HG03354 (cell line): ENCODE data around the gene G6PC2.
A peak's percentile ranks its signal among the peaks of the same experiment; 100 is the strongest.
"Not testable (repeated sequence)": the region's sequence is repeated elsewhere in the genome, so short reads cannot be mapped to it uniquely, and the experiment has no call there.

Source experiments
- ATAC-seq: cut with Tn5 transposase; IDR thresholded peaks from one replicate; pipeline ENCODE4 v1.9.1; 2021; ENCODE audit warnings: mild to moderate bottlenecking; ENCODE audit not compliant: unreplicated experiment, poor library complexity, severe bottlenecking

Gene G6PC2

DNA sequence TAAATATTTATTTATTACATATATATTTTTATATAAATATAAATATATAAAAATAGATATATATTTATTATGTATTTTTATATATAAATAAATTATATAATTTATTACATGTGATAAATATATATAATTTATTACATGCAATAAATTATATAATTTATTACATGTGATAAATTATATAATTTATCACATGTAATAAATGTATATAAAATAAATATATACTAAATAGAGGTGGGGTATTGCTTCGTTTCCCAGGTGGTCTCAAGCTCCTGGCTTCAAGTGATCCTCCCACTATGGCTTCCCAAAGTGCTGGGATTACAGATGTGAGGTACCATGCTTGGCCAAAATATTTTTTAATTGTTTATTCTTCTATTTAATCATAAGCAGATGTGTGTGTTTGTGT, 3.6 kb upstream of the G6PC2 start:
- no peak for ATAC-seq

DNA sequence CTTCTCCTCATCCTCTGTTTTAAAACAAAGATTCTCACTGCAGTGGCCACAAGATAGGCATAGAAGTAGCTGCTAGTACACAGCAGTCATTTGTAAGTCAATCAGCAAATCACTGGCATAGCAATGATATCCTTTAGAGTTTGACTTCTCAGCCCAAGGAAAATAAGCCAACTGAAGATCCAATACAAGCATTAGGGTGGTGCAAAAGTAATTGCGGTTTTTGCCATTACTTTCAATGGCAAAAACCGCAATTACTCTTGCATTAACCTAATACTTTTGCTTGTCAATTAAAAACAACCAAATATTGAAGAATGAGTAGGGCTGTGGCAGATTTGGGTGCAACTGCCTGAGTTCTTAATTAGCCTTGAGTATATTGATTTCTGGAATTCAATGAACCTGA, 2.8 kb downstream of the G6PC2 start:
- ATAC-seq, result no peak

- ATAC-seq, result no peak
These were observed 3.3 kb downstream of the G6PC2 start for GRCh38 chr2:168904358-168904757.

GRCh38 chr2:168907940-168908662, 7.0 kb downstream of the G6PC2 start:
- no peak for ATAC-seq

DNA sequence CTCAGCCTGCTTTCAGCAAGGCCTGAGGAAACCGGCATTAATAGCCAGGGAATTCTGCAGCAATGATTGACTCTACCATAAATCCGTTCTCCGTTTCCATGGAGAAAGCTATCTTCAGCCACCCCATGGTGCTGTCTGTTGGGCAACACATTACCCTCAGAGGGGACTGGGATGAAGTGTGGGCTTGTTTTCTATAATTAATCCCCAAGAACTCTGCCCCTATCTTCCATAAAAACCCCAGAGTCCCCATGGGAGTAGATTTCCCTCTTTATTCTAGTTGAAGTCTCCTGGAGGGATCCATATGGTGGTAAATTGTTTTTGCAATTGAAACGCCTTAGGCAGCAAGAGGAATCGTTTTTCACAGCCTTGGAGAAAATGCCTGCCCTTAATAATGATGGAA, 9.2 kb downstream of the G6PC2 start:
- no peak for ATAC-seq

DNA sequence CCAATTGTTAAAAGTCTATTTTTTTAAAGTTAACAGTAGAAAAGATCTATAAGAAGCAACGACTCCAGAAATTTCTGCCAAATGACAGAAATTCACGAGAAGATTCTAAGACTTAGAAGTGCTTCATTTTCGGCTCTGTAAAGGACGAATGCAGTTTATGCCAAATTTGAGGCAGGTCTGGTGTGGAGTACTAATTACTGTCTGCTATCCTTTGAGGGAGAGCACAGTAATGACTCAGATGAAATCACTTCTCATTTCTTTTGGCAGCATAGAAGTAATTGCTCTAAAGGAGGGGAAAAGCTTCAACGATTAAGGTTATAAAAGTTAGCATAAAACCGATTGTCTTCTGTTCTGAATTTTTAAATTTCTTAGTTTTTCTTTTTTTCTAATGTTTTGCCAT, 11.4 kb downstream of the G6PC2 start:
- no peak for ATAC-seq

DNA sequence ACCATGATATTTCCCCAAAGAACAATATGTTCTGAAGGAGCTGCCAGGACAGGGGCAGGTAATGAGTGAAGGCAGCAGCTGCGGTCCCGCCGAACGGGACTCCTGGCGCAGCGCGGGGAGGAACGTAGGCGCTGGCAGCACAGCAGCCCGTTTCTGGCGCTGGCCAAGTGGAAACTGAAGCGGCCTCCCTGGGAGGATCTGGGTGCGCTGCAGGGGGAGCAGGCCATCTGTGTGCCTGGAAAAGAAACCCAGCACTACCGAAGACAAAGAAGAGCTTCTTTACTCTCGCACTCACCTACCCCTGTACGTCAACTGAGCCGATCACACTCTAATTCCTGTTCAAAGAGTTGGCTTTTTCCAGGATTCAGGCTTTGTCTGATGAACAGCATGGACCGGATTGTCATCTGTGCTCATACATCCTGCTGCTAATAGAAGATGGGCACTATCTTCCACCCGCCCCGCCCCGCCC, 11.8 kb downstream of the G6PC2 start:
- no peak for ATAC-seq

DNA sequence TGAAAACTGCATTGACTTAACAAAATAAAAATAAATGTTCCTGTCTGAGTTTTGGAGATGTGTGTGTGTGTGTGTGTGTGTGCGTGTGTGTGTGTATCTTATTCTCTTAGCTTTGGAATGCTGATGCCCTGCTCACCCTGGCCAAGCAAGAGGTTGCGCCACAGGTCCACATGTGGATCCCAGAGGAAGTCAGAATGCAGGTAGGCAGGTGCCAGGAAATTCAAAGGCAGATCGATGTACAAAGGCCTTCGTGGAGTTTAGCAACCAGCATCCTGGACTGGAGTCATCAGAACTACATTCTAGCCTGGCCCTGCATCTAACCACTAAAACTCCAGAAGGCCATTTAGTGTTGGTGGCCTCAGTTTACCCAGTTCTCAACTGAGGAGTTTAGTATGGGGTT, 12.4 kb downstream of the G6PC2 start:
- ATAC-seq, result no peak

DNA sequence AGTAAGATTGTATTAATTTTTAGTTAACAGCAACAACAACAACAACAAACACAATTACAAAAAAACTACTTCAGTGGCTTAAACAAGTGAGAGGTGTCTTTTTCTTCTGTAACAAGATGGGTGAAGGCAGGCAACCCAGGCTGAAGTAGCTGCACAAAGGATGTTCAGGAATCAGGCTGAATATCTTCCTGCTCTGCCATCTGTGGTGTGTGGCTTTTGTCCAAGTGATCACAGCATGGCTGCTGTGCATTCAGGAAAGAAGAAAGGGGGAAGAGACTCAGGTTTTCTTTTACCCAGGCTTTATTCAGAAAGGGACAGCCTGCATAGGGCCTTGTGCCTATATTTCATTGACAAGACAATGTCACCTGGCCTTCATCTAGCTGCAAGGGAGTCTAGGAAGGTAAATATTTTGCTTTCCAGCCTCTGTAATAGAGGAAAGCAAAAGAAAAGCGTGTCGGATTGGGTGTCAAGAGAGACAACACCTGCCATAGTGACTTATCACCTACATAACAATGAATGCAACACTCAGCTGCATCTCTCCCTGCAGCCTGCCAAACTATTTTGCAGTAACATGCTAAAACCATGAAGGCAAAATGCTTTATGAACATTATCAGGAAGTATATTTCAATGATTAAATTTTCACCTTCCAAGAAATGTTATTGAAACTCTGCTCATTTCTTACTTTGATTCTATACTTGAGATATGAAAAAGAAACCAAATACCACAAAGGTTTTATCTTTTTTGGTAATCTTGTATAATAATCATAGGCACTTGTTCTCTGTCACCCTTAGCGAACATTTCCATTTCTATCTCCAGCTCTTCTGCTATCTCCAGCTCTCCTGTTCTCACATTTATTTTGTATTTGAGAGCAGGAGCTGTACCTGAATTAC, 14.6 kb downstream of the G6PC2 start:
- ATAC-seq, result no peak

- no peak for ATAC-seq
These were observed 15.2 kb downstream of the G6PC2 start for GRCh38 chr2:168916331-168916675.

GRCh38 chr2:168920504-168921157, 19.5 kb downstream of the G6PC2 start:
- peak; percentile 66 for ATAC-seq

GRCh38 chr2:168926621-168927386, 25.7 kb downstream of the G6PC2 start:
- ATAC-seq, result no peak

- ATAC-seq, result no peak
These were observed 27.2 kb downstream of the G6PC2 start for GRCh38 chr2:168928113-168928831.

- ATAC-seq, result no peak
These were observed 27.9 kb downstream of the G6PC2 start for GRCh38 chr2:168929031-168929430.

DNA sequence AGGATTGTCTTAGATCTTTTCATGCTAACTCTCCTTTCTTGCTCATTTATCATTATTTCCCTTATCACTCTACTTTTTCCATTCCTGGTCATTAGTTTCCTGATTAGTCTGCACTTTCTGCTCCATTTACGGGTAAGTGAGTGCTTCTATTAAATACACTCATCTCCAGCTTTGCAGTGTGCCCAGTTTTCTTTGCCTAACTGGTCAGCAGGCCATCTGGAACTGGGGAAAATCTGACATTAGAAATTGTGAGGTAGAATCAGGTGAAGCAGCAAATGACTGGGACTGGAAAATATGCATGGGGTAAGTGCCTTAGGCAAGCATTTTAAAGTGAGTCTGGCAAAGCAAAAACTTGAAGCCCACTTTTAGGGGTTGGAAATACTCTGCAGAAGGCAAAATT, 29.2 kb downstream of the G6PC2 start:
- no peak for ATAC-seq

DNA sequence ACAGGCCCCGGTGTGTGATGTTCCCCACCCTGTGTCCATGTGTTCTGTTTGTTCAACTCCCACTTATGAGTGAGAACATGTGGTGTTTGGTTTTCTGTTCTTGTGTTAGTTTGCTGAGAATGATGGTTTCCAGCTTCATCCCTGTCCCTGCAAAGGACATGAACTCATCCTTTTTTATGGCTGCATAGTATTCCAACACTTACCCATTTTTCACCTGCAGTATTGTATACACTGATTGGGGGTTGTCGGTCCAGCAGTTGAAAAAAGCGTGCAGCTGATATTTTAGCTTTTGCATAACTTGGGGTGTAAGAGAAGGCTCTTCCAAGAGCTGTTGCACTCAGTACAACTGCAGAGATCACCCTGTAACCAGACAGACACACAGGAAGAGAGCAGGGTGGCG, 31.1 kb downstream of the G6PC2 start:
- not testable (repeated sequence) for ATAC-seq

DNA sequence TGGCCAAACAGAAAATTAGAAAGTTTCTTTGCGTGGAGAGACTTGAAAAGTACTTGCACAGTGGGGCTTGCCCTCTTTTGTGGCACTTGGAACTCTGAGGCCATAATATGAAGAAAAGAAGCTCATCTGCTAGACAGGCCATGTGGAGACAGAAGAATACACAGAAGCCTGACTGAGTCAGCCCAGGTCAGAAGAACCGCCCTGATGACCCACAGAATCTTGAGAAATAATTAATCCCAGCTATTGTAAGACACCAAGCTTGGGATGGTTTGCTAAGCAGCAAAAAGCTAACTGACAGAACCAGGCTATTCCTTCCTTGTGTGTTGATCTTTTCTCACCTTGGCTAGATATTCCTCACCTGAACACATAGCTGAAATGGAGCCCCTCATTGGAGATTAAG, 33.7 kb downstream of the G6PC2 start:
- ATAC-seq, result no peak

DNA sequence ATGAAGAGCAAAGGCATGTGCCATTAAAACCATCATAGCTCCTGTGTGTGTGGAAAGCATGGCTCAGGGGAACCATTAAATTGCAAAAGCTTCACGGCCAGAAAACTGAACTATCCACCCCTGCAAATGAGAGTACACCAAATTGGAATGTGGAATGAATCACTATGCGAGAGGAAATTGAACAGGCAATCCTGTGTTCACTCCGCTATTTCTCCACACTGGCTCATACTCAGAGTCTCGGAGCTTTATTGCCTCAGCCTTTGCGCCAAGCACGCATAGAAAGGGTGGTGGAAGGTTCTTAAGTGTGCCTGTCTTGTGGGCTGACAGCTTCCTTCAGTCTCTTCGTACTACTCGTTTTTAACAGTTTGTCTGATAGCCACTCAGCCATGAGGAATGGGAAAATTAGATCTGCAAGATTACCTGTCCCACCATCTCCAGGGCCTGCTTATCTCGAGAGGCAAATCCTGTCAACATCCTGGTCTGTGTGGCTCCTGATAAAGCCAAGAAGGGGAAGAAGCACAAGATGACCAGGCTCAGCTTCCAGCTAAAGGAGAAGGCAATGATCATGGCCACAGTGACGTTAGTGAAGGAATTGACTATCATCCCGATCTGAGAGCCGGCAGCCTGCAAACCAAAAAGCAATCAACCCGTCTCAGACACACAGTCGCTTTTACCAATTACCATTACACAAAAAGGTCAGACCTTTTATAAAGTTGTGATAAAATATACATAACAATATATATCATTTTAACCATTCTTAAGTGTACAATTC, 34.9 kb downstream of the G6PC2 start:
- ATAC-seq, result no peak

DNA sequence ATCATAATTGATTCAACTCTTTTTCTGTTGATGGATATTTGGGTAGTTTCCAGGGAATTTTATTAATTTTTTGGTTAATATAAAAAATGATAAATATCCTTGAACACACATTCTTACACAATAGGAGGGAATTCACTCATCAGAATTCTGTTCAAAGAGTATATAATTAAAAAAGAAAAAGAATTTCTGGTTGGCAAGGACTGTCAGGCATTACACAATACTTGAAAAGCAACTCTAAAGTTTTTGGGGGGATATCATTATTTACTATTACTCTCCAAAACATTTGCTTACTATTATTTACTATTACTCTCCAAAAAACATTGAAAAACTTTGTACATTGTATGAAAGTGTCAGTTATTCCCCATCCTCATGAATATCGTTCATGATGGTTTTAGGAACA, 38.0 kb downstream of the G6PC2 start:
- ATAC-seq, result no peak
